LNCAP (cell line): ENCODE measurements around the gene PLEKHG4B.

ENCODE experiments used
- TF ChIP-seq, protein P1 (sequence below): fragments of 450-650 bp; IDR thresholded peaks from 2 replicates; pipeline ENCODE4 v1.5.1; 2017; ENCODE audit warnings: mild to moderate bottlenecking

Gene PLEKHG4B

GRCh38 chr5:54175-54730 is 37.7 kb upstream of the PLEKHG4B start:
- TF ChIP-seq, protein P1, sequence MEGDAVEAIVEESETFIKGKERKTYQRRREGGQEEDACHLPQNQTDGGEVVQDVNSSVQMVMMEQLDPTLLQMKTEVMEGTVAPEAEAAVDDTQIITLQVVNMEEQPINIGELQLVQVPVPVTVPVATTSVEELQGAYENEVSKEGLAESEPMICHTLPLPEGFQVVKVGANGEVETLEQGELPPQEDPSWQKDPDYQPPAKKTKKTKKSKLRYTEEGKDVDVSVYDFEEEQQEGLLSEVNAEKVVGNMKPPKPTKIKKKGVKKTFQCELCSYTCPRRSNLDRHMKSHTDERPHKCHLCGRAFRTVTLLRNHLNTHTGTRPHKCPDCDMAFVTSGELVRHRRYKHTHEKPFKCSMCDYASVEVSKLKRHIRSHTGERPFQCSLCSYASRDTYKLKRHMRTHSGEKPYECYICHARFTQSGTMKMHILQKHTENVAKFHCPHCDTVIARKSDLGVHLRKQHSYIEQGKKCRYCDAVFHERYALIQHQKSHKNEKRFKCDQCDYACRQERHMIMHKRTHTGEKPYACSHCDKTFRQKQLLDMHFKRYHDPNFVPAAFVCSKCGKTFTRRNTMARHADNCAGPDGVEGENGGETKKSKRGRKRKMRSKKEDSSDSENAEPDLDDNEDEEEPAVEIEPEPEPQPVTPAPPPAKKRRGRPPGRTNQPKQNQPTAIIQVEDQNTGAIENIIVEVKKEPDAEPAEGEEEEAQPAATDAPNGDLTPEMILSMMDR: no peak

DNA sequence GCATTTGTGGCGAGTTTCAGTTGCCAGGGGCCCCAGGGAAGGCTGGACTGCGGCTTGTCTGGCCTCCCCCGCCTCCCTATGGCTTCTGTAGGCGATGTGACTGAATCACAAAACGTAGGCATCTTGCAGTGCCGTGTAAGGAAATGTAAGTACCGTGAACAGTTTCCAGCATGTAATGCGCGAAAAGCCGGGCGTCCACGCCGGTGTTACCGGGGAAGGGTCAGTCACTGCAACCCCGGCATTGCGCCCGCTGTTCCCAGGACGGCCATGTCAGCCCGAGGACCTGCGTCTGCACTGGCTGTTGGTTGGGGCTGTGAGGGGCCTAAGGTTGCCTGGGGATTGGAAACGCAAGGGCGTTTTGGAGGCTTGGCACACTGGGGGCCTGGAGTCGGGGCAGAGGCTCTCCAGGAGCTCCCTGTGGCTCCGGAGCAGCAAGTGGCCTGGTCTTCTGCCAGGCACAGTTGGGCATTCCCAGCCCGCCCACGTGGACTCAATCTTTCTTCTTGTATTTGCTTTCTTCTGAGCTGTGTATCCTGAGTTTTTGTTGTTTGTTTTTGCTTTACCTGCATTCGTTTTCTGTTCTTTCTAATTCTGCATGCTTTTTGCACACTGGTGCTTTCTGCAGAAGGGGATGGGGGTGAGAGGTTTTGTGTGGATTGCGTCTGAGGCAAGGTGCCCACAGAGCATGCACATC is 36.9 kb upstream of the PLEKHG4B start:
- TF ChIP-seq, protein P1: no peak

GRCh38 chr5:56561-57290 is 35.2 kb upstream of the PLEKHG4B start:
- TF ChIP-seq, protein P1: no peak

- TF ChIP-seq, protein P1: no peak
Observed at GRCh38 chr5:70440-70839, 21.5 kb upstream of the PLEKHG4B start.

GRCh38 chr5:73768-74502 is 18.0 kb upstream of the PLEKHG4B start:
- TF ChIP-seq, protein P1: no peak

DNA sequence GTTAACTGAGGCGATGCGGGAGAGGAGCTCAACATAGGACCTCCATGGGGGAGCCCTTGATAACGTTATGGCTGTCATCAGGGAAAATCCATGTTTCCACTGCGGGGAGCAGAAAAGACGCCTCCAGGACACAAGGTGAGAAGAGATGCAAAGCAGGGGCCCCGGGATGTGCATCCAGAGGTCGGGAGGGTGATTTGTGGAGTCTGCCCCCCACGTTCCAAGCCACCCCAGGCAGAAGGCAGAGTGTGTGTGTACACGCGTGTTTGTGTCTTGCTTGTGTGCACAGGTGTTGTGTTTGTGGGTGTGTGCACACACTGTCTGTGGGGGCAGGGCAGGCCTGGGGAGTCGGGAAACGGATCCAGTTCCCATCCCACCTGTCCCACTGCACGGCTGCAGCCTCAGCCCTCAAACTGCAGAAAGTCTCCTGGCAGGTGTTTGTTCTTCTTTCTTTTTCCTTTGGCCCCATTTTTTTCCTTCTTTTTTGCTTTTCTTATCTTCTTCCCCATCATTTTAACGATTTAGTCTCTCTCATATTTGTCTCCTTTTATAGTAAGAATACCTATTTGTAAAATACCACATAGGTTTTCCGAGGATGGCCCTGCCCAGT is 17.4 kb upstream of the PLEKHG4B start:
- TF ChIP-seq, protein P1: no peak
